Lower leg skin (tissue), 4 donors: ENCODE data around the gene RMC1. TPM values are rescaled to one million over a fixed set of nuclear protein-coding genes. Genes with fewer than 3 reads are reported as not detected.

ENCODE experiments used
- DNase-seq, 2 donors: peaks; one replicate each; pipeline ENCODE4 v3.0.0-alpha.2; 2019; ENCODE audit warnings: low spot score in 2 of 2
- H3K4me3 ChIP-seq: fragments of 200-600 bp; sonication (generic); 2 replicates; pipeline ENCODE4 v1.5.1; 2017; ENCODE audit warnings: mild to moderate bottlenecking, low read depth; ENCODE audit not compliant: poor library complexity, severe bottlenecking
- CTCF ChIP-seq, 3 donors: fragments of 450-650 bp; IDR thresholded peaks; one replicate each; pipeline ENCODE4 v1.5.1; 2016; ENCODE audit warnings: antibody characterized with exemption in 3 of 3, mild to moderate bottlenecking in 3 of 3, moderate library complexity in 2 of 3
- POLR2A ChIP-seq, 2 donors: fragments of 450-650 bp; IDR thresholded peaks; one replicate each; pipeline ENCODE4 v1.6.1; 2016 to 2017; ENCODE audit warnings: antibody characterized with exemption in 2 of 2, mild to moderate bottlenecking in 1 of 2, moderate library complexity in 1 of 2
- WGBS, 2 donors: methylation state at CpG; one replicate each; pipeline ENCODE4 v1.1.5; 2018; 5-methylcytosine and 5-hydroxymethylcytosine counted together
- intact Hi-C: fragments of 100-400 bp; cut with DNase I; formaldehyde crosslinking; loops from one replicate; pipeline ENCODE4 v1.15.0; 2023; ENCODE audit warnings: low total_unique reads
- total RNA-seq, 4 donors: library from RNA; depleted of rRNA; stranded (reverse); fragments of >200 nt; gene quantifications; one replicate each; pipeline ENCODE4 v1.1.0, GENCODE V29; 2016

The RMC1 gene
- total RNA-seq, 4 donors from 2014 or later: 16.6 to 33.1 (median 25.4) TPM

GRCh38 chr18:23545247-23545789, 42.0 kb downstream of the RMC1 start:
- H3K4me3 ChIP-seq: no peak overlapping the region
- intact Hi-C loops: no loop called here
- peak in 1 of 2 donors; percentile 31 for DNase-seq
- TF ChIP-seq POLR2A (IDR thresholded peaks at IDR 0.05): no peak
- peak in 1 of 3 donors; percentile 26 for TF ChIP-seq CTCF (IDR thresholded peaks at IDR 0.05)
- WGBS, 2 donors: 95% methylated on average over 13 of the region's 13 CpGs

DNA sequence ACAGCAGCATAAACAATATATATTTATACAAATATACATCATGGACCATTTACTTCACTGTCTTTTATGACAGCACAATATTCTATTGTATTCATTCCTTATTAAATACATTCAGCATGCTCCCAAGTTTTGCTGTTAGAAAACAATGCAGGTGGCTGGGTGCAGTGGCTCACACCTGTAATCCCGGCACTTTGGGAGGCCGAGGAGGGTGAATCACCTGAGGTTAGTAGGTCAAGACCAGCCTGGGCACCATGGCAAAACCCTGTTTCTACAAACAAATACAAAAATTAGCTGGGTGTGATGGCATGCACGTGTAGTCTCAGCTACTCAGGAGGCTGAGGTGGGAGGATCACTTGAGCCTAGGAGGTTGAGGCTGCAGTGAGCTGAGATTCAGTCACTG, 44.0 kb downstream of the RMC1 start:
- TF ChIP-seq CTCF (IDR thresholded peaks at IDR 0.05): no peak
- no peak for TF ChIP-seq POLR2A (IDR thresholded peaks at IDR 0.05)
- DNase-seq: peak in 1 of 2 donors; percentile 42
- H3K4me3 ChIP-seq: no peak overlapping the region
- intact Hi-C loops: no loop called here
- 63% methylated on average over 3 of the region's 3 CpGs for WGBS, 2 donors

DNA sequence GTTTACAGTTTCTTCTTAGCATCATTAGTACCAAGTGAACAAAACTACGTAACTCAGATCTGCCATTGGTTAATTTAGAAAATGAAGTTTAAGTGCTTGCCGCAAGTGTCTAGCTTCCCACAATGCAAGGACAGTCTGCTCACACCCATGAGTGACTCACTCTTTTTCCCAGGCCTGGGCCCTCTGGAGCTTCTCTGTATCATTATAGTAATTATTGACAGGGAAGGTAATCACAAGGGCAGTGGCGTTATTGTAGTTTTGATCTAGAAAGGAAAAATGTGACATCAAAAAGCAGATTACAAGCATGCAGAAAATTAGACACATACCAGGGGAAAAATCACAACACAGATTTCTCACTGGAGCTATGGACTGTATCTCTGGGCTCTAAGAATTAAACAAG, 44.5 kb downstream of the RMC1 start:
- DNase-seq: peak in 1 of 2 donors; percentile 46
- TF ChIP-seq POLR2A (IDR thresholded peaks at IDR 0.05) (no peak), CTCF (IDR thresholded peaks at IDR 0.05) (no peak)
- 48 to 56% methylated on average over 3 of the region's 3 CpGs for WGBS, 2 donors

GRCh38 chr18:23548275-23548674, 45.0 kb downstream of the RMC1 start:
- H3K4me3 ChIP-seq: no peak overlapping the region
- WGBS, 2 donors: 59 to 63% methylated on average over 2 of the region's 2 CpGs
- TF ChIP-seq CTCF (IDR thresholded peaks at IDR 0.05) (no peak), POLR2A (IDR thresholded peaks at IDR 0.05) (no peak)
- intact Hi-C loops: no loop called here
- no peak for DNase-seq

More for the DNA sequence above, 44.5 kb downstream of the RMC1 start:
- H3K4me3 ChIP-seq: no peak overlapping the region
- intact Hi-C loops: no loop called here

DNA sequence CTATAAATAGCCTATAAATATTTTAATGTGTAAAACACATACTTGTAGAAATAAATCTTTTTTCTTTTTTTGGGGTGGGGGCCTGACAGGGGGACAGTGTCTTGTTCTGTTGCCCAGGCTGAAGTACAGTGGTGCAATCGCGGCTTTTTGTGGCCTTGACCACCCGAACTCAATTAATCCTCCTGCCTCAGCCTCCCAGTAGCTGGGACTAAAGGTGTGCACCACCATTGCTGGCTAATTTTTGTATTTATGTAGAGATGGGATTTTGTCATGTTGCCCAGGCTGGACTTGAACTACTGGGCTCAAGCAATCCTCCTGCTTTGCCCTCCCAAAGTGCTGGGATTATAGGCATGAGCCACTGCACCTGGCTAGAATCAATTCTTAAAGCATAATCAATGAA, 45.4 kb downstream of the RMC1 start:
- intact Hi-C loops: no loop called here
- no peak overlapping the region for H3K4me3 ChIP-seq
- DNase-seq: peak in 1 of 2 donors; percentile 10
- WGBS, 2 donors: 91 to 94% methylated on average over 3 of the region's 3 CpGs
- TF ChIP-seq POLR2A (IDR thresholded peaks at IDR 0.05) (no peak), CTCF (IDR thresholded peaks at IDR 0.05) (no peak)

DNA sequence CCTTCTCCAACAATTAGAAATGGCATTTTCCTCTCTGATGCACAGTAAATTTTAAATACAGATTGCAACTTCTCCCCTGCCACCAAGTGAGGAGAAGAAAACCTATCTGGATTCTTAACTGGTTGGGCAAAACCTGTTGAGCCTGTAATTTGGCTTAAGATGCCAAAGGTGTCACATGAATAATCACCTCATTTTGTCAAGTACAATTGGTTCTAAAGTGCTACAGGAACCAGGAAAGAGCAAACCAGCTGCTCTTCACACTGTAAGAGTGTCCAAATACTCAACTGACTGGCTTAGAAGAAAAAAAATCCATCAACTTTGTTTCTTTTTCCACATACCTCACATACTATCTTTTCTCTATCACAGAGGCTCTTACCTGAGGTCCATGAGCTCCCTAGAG, 47.6 kb downstream of the RMC1 start:
- TF ChIP-seq CTCF (IDR thresholded peaks at IDR 0.05): no peak
- no peak for TF ChIP-seq POLR2A (IDR thresholded peaks at IDR 0.05)
- H3K4me3 ChIP-seq: no peak overlapping the region
- peak; percentile 3 to 53 for DNase-seq
- intact Hi-C loops: no loop called here
